ENCODE results near the gene DNAJB6.

The DNAJB6 gene

GRCh38 chr7:157407512-157408257 lies 70.9 kb downstream of the DNAJB6 start:
- in situ Hi-C loops (cut with HindIII; ENCODE audit: low sequenced_read_pairs), result no loop called here

GRCh38 chr7:157408258-157409101 lies 71.7 kb downstream of the DNAJB6 start:
- in situ Hi-C loops (cut with HindIII; ENCODE audit: low sequenced_read_pairs), result no loop called here

- in situ Hi-C loops (cut with HindIII; ENCODE audit: low sequenced_read_pairs), result no loop called here
Measured at GRCh38 chr7:157409149-157409752, 72.4 kb downstream of the DNAJB6 start.

- in situ Hi-C loops (cut with HindIII; ENCODE audit: low sequenced_read_pairs), result no loop called here
Measured at GRCh38 chr7:157409753-157410727, 73.2 kb downstream of the DNAJB6 start.

- in situ Hi-C loops (cut with HindIII; ENCODE audit: low sequenced_read_pairs), result no loop called here
Measured at GRCh38 chr7:157410831-157411556, 74.2 kb downstream of the DNAJB6 start.

GRCh38 chr7:157411580-157411979 lies 74.8 kb downstream of the DNAJB6 start:
- in situ Hi-C loops (cut with HindIII; ENCODE audit: low sequenced_read_pairs), result no loop called here

GRCh38 chr7:157412021-157412443 lies 75.2 kb downstream of the DNAJB6 start:
- in situ Hi-C loops (cut with HindIII; ENCODE audit: low sequenced_read_pairs), result no loop called here

GRCh38 chr7:157412491-157413180 lies 75.8 kb downstream of the DNAJB6 start:
- in situ Hi-C loops (cut with HindIII; ENCODE audit: low sequenced_read_pairs), result no loop called here

- in situ Hi-C loops (cut with HindIII; ENCODE audit: low sequenced_read_pairs), result no loop called here
Measured at GRCh38 chr7:157413881-157414701, 77.3 kb downstream of the DNAJB6 start.

- in situ Hi-C loops (cut with HindIII; ENCODE audit: low sequenced_read_pairs), result no loop called here
Measured at GRCh38 chr7:157414702-157415096, 77.9 kb downstream of the DNAJB6 start.

GRCh38 chr7:157415486-157415885 lies 78.7 kb downstream of the DNAJB6 start:
- in situ Hi-C loops (cut with HindIII; ENCODE audit: low sequenced_read_pairs), result no loop called here

GRCh38 chr7:157416011-157416410 lies 79.2 kb downstream of the DNAJB6 start:
- in situ Hi-C loops (cut with HindIII; ENCODE audit: low sequenced_read_pairs), result no loop called here

GRCh38 chr7:157418204-157419034 lies 81.6 kb downstream of the DNAJB6 start:
- in situ Hi-C loops (cut with HindIII; ENCODE audit: low sequenced_read_pairs), result no loop called here

- in situ Hi-C loops (cut with HindIII; ENCODE audit: low sequenced_read_pairs), result no loop called here
Measured at GRCh38 chr7:157419035-157419293, 82.2 kb downstream of the DNAJB6 start.

GRCh38 chr7:157422279-157422678 lies 85.5 kb downstream of the DNAJB6 start:
- in situ Hi-C loops (cut with HindIII; ENCODE audit: low sequenced_read_pairs), result no loop called here

- in situ Hi-C loops (cut with HindIII; ENCODE audit: low sequenced_read_pairs), result no loop called here
Measured at GRCh38 chr7:157423348-157423747, 86.5 kb downstream of the DNAJB6 start.

GRCh38 chr7:157423886-157424565 lies 87.2 kb downstream of the DNAJB6 start:
- in situ Hi-C loops (cut with HindIII; ENCODE audit: low sequenced_read_pairs), result no loop called here
